Esophagus mucosa (tissue), 1 donor: ENCODE results near the gene TBC1D24. TPM values are rescaled to one million over a fixed set of nuclear protein-coding genes. Genes with fewer than 3 reads are reported as not detected.
A peak's percentile ranks its signal among the peaks of the same experiment; 100 is the strongest.
"Not testable (repeated sequence)": the region's sequence is repeated elsewhere in the genome, so short reads cannot be mapped to it uniquely, and the experiment has no call there.

Experiments
- ATAC-seq: fragments of 200-7000 bp; cut with Tn5 transposase; one replicate; pipeline ENCODE4 v1.9.1; 2020
- total RNA-seq: library from RNA; stranded (reverse); gene quantifications from one replicate; pipeline ENCODE4 v1.2.4, GENCODE V29; 2023
- donor health status: DM: yes; HTN: yes; CAD: no.

Gene TBC1D24
- total RNA-seq, 1 donor from 2014 or later: 2.0 TPM

- ATAC-seq: no peak
Observed at GRCh38 chr16:2533912-2534311, 59.0 kb downstream of the TBC1D24 start.

DNA sequence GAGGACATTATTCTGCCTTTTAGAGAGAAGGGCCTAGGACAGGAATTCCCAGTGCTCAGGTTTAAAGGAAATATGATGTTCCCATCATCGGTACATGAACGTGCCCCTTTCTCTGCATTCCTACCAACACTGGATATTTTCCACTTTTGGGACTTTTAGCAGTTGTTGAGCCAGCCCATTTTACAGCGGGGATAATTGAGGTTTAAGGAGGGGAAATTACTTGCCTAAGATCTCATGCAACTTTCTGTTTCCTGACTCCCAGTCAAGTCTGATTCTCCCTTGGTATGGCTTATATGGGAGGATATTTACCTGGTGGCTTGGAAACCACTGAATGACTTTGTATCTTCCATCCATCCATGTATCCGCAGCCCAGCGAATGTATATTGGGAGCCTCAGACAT lies 59.4 kb downstream of the TBC1D24 start:
- ATAC-seq: not testable (repeated sequence)

DNA sequence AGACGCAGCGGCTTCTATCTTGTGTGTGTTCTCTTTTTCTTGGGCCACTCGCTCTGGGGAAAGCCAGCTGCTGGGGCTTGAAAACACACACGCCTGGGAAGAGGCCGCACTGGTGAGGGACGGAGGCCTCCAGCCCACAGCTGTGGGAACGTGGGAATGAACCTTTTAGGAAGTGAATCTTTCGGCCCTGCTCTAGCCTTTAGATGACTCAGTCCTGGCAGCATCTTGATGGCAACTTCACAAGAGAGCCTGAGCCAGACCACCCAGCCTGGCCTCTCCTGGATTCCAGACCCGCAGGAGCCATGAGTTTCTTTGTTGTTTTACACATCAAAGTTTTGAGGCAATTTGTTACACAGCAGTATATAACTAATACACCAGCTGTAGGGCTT lies 60.7 kb downstream of the TBC1D24 start:
- ATAC-seq: no peak

DNA sequence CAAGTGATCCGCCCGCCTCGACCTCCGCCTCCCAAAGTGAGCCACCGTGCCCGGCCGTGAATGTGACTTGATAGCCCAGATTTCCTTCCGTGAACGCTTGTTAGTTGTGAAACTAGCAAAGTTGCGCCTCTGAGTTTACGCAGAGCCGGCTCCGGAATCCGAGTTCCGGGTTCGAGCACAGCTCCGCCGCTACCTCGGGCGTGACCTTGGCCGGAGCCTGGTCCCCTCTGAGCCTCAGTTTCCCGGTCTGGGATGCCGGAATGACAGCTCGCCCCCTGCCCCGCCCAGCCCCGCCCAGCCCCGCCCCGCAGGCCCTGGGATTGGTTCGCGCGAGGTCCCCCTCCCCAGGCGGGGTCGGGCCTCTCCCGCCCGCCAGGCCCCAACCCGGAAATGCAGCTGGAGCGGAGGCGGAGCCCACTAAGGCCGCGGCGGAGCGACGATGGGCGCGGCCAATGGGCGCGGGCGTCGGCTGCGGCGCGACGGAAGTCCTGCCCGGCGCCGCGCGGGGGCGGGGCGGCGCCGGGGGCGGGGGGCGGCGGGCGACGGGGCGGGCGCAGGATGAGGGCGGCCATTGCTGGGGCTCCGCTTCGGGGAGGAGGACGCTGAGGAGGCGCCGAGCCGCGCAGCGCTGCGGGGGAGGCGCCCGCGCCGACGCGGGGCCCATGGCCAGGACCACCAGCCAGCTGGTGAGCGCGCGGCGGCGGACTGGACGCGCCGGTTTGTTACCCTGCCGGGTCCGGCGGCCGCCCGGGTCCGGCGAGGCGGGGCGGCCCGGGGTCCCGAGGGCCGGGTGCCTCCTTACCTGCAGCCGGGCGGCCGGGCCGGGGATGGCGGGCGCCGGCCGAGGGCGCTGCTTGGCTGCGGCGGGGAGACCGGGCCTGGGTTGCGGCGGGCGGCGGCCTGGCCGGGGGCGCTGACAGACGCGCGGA lies 62.8 kb downstream of the TBC1D24 start, which contains the start of gene PDPK1:
TSS of gene PDPK1 (plus strand) at position 571 of the 929 bp plus-strand sequence. CDS start at position 663, 92 bp downstream.
- peak; percentile 88 for ATAC-seq

DNA sequence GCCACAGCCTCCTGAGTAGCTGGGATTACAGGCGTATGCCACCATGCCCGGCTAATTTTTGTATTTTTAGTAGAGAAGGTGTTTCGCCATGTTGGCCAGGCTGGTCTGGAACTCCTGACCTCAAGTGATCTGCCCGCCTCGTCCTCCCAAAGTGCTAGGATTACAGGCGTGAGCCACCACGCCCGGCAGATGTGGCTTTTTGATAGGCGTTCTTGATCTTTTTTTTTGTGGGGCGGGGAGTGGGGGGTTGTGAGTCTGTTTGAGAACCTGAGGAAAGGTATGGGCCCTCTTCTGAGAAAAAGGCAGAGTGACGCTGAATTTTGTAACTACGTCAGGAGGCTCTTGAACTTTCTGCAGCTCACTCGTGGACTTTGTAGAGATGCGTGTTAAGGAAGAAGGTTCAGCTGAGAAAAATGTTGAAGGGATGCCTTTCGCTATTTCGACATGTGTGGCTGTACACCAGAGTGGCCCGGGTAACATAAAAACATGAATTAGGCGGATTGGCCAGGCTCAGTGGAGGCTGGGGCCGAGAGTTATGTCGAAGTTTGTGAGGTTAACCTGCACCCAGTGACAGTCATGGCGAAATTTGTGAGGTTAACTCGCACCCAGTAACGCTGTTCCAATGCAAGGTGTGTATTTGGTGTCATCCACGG lies 64.4 kb downstream of the TBC1D24 start:
- not testable (repeated sequence) for ATAC-seq

DNA sequence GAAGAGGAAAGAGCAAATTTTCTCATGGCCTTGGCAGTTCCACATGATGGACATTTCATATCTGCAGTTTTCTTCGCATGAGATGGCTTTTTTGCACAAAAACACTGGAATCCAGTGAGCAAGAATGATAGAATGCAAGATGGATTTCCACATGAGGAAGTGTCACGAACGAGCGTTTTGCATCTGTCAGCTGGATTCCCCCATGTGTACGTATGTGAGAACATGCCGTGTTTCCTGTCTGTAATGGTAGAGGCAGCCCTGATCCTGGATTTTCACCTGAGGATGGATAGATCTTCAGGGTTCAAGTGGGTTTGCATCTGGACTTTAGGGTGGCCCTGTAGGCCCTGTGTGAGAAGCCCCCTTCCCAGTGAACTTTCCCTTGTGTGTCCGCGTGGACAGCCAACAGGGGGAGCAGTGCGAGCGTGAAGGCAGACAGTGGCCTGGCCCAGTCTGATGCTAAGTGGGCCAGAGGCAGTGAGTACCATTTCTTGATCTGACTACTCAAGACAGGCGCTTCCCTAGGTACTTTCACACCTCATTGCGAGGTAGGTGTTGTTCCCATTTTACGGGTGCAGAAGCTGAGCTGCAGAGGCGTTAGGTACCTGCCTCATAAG lies 65.0 kb downstream of the TBC1D24 start:
- not testable (repeated sequence) for ATAC-seq

- ATAC-seq: not testable (repeated sequence)
Observed at GRCh38 chr16:2540912-2541311, 66.0 kb downstream of the TBC1D24 start.

GRCh38 chr16:2541409-2541808 lies 66.5 kb downstream of the TBC1D24 start:
- not testable (repeated sequence) for ATAC-seq

- ATAC-seq: not testable (repeated sequence)
Observed at GRCh38 chr16:2543771-2544170, 68.8 kb downstream of the TBC1D24 start.

GRCh38 chr16:2550283-2550878 lies 75.5 kb downstream of the TBC1D24 start:
- ATAC-seq: not testable (repeated sequence)

GRCh38 chr16:2551420-2551889 lies 76.5 kb downstream of the TBC1D24 start:
- ATAC-seq: peak; percentile 31

GRCh38 chr16:2554709-2555425 lies 79.9 kb downstream of the TBC1D24 start:
- ATAC-seq: not testable (repeated sequence)

Other genes with a start within 250 kb of the TBC1D24 start
- 0.12 TPM for gene DNASE1L2, start 238.7 kb upstream of the TBC1D24 start, total RNA-seq
- 65.8 TPM for gene ECI1, start 223.5 kb upstream of the TBC1D24 start, total RNA-seq
- 104 TPM for gene RNPS1, start 207.0 kb upstream of the TBC1D24 start, total RNA-seq
- 1.2 TPM for gene ABCA3, start 134.4 kb upstream of the TBC1D24 start, total RNA-seq
- 11.1 TPM for gene CCNF, start 45.7 kb upstream of the TBC1D24 start, total RNA-seq
- gene TEDC2, start 15.0 kb upstream of the TBC1D24 start, total RNA-seq: 3.1 TPM
- gene NTN3, start 3.8 kb upstream of the TBC1D24 start, total RNA-seq: 0.08 TPM
- 205 TPM for gene ATP6V0C, start 38.8 kb downstream of the TBC1D24 start, total RNA-seq
- gene AMDHD2, start 45.2 kb downstream of the TBC1D24 start, total RNA-seq: 19.0 TPM
- gene CEMP1, start 56.3 kb downstream of the TBC1D24 start, total RNA-seq: not detected
- 26.1 TPM for gene PDPK1, start 62.9 kb downstream of the TBC1D24 start, total RNA-seq
- 37.7 TPM for gene KCTD5, start 207.4 kb downstream of the TBC1D24 start, total RNA-seq
- 191 TPM for gene PRSS27, start 245.1 kb downstream of the TBC1D24 start, total RNA-seq